D721Med (cell line): ENCODE results near the gene CDC14B.
"Not testable (repeated sequence)": the region's sequence is repeated elsewhere in the genome, so short reads cannot be mapped to it uniquely, and the experiment has no call there.

Experiments used
- DNase-seq: peaks from one replicate; pipeline ENCODE4 v3.0.0; 2011; ENCODE audit warnings: low spot score; ENCODE audit not compliant: insufficient read length
- FAIRE-seq: peaks from 2 replicates; lab custom pipeline; 2011; peaks lifted over from hg19 to GRCh38; lab: Jason Lieb, UNC
- TF ChIP-seq, protein P1 (sequence below): IDR thresholded peaks from 2 replicates; pipeline ENCODE4 v1.5.1; 2012; ENCODE audit warnings: mild to moderate bottlenecking, control low read depth; ENCODE audit not compliant: insufficient read depth; ENCODE audit errors: missing control alignments

The CDC14B gene

DNA sequence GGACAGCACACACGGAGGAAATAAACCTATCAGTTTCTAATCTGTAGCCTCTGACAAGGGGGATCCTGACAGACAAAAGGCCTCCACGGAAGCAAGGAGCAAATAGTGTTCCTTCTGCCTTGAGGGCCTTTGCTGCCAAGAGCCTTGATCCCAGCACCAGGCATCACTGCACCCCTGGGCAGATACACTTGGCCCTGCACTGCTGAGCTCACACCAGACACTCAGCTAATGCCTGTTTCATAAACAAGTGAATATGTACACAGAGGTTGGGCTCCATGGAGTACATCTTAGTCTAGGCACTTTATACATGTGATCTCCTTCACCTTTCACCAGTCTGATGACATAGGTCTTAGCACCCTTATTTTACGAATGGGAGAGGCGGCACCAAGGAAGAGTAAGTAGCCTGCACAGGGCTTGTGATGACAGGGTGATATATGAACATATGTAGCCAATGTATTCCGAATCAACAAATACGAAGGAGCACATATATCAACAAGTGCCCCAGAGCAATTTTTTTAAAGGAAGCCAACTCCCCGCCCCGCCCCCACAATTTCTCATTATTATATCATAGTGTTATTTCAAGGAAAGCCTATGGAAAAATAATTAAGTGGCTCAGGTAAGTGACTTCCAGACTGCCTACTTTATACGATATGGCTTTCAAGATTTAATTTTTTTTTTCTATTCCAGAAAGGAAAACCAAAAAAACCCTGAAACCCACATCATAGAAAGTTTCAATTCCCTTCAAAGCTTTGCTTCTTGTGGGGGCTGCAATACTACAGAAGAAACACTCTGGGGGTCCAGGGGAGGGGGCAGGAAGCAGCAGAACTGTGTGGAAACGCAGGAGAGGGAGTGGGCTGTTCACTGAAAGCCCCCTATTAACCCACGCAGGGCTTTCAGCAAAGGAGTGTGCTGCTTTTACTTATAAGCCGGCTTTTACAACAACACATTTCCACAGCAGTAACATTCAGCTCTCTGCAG is 32.0 kb downstream of the CDC14B start:
- no peak for DNase-seq
- TF ChIP-seq, protein P1, sequence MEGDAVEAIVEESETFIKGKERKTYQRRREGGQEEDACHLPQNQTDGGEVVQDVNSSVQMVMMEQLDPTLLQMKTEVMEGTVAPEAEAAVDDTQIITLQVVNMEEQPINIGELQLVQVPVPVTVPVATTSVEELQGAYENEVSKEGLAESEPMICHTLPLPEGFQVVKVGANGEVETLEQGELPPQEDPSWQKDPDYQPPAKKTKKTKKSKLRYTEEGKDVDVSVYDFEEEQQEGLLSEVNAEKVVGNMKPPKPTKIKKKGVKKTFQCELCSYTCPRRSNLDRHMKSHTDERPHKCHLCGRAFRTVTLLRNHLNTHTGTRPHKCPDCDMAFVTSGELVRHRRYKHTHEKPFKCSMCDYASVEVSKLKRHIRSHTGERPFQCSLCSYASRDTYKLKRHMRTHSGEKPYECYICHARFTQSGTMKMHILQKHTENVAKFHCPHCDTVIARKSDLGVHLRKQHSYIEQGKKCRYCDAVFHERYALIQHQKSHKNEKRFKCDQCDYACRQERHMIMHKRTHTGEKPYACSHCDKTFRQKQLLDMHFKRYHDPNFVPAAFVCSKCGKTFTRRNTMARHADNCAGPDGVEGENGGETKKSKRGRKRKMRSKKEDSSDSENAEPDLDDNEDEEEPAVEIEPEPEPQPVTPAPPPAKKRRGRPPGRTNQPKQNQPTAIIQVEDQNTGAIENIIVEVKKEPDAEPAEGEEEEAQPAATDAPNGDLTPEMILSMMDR: no peak
- no peak for FAIRE-seq

DNA sequence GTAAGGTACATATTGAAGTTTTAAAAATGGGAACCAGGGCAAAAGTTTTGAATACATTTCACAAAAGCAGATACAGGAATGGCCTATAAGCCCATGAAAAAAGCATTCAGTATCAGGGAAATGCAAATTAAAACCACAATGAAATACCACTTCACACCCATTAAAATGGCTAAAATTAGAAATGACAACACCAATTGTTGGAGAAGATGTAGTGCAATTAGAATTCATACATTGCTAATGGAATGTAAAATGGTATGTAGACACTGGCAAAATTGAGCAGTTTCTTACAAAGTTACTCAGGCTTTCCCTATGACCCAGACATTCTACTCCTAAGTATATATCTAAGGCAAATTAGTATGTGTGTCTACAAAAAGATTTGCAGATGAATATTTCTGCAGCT is 34.2 kb downstream of the CDC14B start:
- TF ChIP-seq, protein P1: no peak
- DNase-seq (no peak), FAIRE-seq (no peak)

DNA sequence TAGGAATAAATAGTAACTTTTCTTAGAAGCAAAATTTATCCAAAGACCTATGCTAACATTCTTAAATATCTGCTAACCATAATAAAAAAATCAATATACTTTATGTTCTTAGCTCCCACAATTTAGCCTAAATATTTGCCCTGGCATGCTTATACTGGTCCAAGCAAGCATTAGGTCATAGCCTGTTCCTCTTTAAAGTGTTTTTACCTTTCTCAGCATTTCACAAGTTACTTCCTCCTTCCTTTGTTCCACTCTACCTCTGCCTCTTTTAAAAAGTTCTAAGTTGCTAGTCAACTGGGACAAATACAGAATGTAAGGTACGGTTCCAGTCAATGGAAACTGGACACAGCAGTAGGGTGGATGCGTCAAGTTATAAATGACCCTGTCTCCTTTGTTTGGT is 37.4 kb downstream of the CDC14B start:
- FAIRE-seq, DNase-seq: not testable (repeated sequence)

DNA sequence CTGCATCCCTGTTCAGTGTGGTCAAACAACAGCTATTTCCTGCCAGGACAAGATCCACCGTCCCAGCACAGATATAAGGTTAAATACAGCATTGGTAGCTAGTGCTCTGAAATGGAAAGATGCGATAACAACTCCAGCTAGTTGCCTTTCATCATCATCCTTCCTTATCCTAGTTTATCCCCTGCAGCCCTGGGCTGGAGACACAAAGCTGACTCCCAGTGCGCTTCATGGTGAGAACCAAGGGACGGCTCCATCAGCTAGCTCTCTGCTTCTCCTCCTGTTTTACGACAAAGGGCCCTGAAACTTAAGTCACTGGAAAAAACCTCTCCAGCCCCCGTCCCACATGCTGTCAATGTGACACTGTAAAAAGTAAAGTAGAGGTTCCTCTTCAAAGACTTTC is 37.9 kb downstream of the CDC14B start:
- TF ChIP-seq, protein P1: no peak
- FAIRE-seq (no peak), DNase-seq (no peak)

DNA sequence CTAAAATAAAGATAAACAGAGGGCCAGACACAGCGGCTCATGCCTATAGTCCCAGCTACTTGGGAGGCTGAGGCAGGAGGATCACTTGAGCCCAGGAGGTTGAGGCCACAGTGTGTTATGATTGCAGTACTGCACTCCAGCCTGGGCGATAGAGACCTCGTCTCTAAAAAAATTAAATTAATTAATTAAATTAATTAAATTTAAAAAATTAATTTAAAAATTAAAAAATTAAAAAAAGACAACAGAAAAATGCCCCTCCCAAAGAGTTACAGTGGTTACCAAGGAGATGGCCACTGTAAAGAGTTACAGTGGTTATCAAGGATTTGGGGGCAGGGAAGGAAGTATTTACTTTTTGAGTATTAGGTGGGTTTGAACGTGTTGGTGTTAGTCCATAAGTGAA is 38.3 kb downstream of the CDC14B start:
- no peak for DNase-seq
- TF ChIP-seq, protein P1: no peak
- no peak for FAIRE-seq

DNA sequence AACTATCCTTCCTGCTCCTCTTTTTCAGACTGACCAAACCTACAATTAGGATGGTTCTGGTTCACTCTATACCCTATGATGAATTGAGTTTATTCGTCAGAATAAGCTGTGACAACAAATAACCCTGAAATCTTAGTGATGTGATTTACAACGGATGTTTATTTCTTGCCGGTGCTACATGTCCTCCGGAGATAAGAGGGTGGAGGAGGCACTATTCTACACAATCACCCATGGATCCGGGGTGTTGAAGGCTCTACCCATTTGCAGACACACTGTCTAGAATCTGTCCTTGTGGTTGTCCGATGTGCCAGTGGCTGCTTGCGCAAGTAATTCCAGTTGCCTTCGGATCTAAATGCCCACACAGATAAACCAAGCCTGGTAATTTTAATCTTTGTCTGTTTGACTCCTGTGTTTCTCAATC is 44.7 kb downstream of the CDC14B start:
- TF ChIP-seq, protein P1: no peak
- FAIRE-seq (no peak), DNase-seq (no peak)

DNA sequence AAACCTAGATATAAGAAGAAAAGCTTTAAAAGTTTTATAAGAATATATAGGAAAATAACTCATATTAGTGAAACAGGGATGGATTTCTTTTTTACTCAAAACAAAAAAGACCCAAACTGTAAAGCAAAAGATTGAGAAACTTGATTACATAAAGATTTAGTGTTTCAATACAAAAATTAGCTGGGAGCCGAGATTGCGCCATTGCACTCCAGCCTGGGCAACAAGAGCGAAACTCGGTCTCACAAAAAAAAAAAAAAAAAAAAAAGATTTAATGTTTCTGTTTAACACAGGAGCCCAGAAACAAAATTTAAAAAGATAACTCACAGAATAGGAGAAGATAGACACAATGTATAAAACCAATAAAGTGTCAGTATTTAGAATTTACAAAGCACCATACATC is 45.2 kb downstream of the CDC14B start:
- DNase-seq: no peak
- TF ChIP-seq, protein P1: no peak
- no peak for FAIRE-seq
